Cerebellar cortex (tissue), 1 donor: Measurements from ENCODE around the gene TP53I13.

Experiments
- DNase-seq: peaks from one replicate; pipeline ENCODE4 v3.0.0-alpha.2; 2015; ENCODE audit warnings: low spot score

TP53I13 gene

GRCh38 chr17:29615492-29616299, 47.2 kb downstream of the TP53I13 start:
- peak; percentile 70 for DNase-seq

GRCh38 chr17:29616300-29617048, 48.0 kb downstream of the TP53I13 start:
- no peak for DNase-seq

GRCh38 chr17:29617125-29617480, 48.6 kb downstream of the TP53I13 start:
- DNase-seq: peak; percentile 33

- peak; percentile 56 for DNase-seq
These were observed 49.2 kb downstream of the TP53I13 start for GRCh38 chr17:29617481-29618271.

- no peak for DNase-seq
These were observed 50.0 kb downstream of the TP53I13 start for GRCh38 chr17:29618272-29619065.

- peak; percentile 37 for DNase-seq
These were observed 50.8 kb downstream of the TP53I13 start for GRCh38 chr17:29619251-29619650.

GRCh38 chr17:29620271-29620670, 51.8 kb downstream of the TP53I13 start:
- no peak for DNase-seq

GRCh38 chr17:29620779-29621500, 52.4 kb downstream of the TP53I13 start:
- DNase-seq: no peak

GRCh38 chr17:29621751-29622194, 53.3 kb downstream of the TP53I13 start:
- peak; percentile 37 for DNase-seq
